Testis (tissue), 2 donors: Measurements from ENCODE around the gene HELZ.

Experiments used
- POLR2A ChIP-seq: fragments of 450-650 bp; IDR thresholded peaks from one replicate; pipeline ENCODE4 v1.6.1; 2017; ENCODE audit warnings: antibody characterized with exemption, mild to moderate bottlenecking, moderate library complexity
- TF ChIP-seq, protein P1 (sequence below), 3 experiments: fragments of 450-650 bp in 2 of 3; fragments of 200-600 bp in 1 of 3; sonication (generic) in 1 of 3; IDR thresholded peaks; one replicate each; pipeline ENCODE4 v1.5.1; 2016 to 2019; ENCODE audit warnings: antibody characterized with exemption in 3 of 3, mild to moderate bottlenecking in 2 of 3, moderate library complexity in 1 of 3

DNA sequence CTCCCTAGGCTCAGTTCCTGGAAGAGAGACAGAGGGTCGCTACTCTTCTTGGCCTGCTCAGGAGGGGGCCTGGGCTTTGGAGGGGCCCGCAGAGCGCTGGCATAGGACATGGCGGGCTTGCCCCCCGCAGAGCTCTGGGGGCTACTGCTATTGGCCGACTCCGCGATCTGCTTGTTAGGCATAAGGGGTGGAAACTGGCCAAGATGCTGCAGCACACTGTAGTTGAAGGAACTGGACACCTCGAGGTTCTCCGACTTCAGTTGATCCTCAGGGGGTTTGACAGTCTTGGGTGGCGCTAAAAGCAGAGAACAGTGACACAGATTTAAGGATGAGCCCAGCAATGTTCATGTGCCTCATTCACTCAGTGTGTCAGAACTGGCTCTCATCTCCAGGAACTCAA is 166.7 kb downstream of the HELZ start:
- TF ChIP-seq, protein P1, sequence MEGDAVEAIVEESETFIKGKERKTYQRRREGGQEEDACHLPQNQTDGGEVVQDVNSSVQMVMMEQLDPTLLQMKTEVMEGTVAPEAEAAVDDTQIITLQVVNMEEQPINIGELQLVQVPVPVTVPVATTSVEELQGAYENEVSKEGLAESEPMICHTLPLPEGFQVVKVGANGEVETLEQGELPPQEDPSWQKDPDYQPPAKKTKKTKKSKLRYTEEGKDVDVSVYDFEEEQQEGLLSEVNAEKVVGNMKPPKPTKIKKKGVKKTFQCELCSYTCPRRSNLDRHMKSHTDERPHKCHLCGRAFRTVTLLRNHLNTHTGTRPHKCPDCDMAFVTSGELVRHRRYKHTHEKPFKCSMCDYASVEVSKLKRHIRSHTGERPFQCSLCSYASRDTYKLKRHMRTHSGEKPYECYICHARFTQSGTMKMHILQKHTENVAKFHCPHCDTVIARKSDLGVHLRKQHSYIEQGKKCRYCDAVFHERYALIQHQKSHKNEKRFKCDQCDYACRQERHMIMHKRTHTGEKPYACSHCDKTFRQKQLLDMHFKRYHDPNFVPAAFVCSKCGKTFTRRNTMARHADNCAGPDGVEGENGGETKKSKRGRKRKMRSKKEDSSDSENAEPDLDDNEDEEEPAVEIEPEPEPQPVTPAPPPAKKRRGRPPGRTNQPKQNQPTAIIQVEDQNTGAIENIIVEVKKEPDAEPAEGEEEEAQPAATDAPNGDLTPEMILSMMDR (IDR thresholded peaks at IDR 0.05), result no peak
- TF ChIP-seq POLR2A, result no peak
